ENCODE measurements around the gene TRIM73. TPM values are rescaled to one million over a fixed set of nuclear protein-coding genes. Genes with fewer than 3 reads are reported as not detected.
"Not testable (repeated sequence)": the region's sequence is repeated elsewhere in the genome, so short reads cannot be mapped to it uniquely, and the experiment has no call there.

The TRIM73 gene
- total RNA-seq, 1 donor from 2014 or later = 7.4 TPM

- H3K36me3 ChIP-seq; H3K27ac ChIP-seq; DNase-seq (ENCODE audit: extremely low spot score in 2 of 2); H3K4me1 ChIP-seq; H3K27me3 ChIP-seq; H3K4me3 ChIP-seq; intact Hi-C loops (cut with DNase I); H3K9me3 ChIP-seq: not testable (repeated sequence)
Observed at GRCh38 chr7:75403455-75404443, 8.3 kb downstream of the TRIM73 start.

- DNase-seq (ENCODE audit: extremely low spot score in 2 of 2); H3K27ac ChIP-seq; H3K9me3 ChIP-seq; H3K36me3 ChIP-seq; H3K4me1 ChIP-seq; H3K4me3 ChIP-seq; intact Hi-C loops (cut with DNase I); H3K27me3 ChIP-seq: not testable (repeated sequence)
Observed at GRCh38 chr7:75404663-75405062, 9.2 kb downstream of the TRIM73 start.

DNA sequence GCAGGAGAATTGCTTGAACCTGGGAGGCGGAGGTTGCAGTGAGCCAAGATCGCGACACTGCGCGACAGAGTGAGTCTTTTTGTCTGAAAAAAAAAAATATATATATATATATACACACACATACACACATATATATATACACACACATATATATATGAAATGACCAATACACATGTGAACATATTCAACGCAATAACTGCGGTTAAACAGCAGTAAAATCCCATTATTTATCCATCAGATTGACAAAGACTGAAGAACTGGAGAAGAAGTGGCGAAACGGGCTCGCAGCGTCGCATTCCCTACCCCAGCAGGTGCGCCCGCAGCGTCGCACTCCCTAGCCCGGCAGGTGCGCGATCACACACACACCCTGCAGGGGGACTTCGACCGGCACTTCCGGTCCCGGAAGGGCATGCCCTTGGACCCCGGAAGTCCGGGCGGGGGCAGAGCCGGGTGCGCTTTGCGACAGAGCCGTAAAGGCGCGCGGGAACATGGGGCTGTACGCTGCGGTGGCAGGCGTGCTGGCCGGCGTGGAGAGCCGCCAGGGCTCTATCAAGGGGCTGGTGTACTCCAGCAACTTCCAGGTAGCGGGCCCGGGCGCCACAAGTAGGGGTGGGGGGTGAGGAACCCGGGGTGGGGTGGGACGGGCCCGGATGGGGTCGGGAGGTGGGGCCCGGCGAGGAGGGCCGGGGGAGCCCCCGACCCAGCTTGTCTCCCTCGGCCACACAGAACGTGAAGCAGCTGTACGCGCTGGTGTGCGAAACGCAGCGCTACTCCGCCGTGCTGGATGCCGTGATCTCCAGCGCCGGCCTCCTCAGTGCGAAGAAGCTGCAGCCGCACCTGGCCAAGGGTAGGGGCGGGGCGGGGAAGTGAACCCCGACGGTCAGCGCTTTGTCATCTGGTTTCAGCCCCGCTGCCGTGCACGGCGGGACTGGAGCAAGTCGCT, 14.7 kb downstream of the TRIM73 start:
- DNase-seq (ENCODE audit: extremely low spot score in 2 of 2); H3K27ac ChIP-seq; H3K4me1 ChIP-seq; H3K9me3 ChIP-seq; intact Hi-C loops (cut with DNase I); H3K27me3 ChIP-seq; H3K36me3 ChIP-seq: not testable (repeated sequence)
- peak overlapping the region in 1 of 2 donors; percentile 42 for H3K4me3 ChIP-seq

DNA sequence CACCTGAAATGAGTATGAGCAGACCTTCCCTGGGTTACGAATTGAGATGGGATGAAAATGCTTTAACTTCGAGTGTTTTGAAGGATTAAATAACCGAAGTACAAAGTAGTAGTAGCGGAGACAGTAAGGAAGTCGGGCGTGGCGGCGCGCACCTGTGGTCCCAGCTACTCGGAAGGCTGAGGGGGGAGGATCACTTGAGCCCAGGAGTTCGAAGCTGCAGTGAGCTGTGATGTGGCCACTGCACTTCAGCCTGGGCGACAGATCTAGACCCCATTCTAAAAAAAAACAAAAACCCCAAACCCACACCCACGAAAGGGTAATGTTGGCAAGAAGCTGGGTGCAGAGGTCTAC, 15.4 kb downstream of the TRIM73 start:
- H3K4me3 ChIP-seq; H3K27ac ChIP-seq; intact Hi-C loops (cut with DNase I); H3K9me3 ChIP-seq; H3K4me1 ChIP-seq; H3K36me3 ChIP-seq; H3K27me3 ChIP-seq; DNase-seq (ENCODE audit: extremely low spot score in 2 of 2): not testable (repeated sequence)

GRCh38 chr7:75414204-75414603, 18.8 kb downstream of the TRIM73 start:
- H3K4me1 ChIP-seq; H3K9me3 ChIP-seq; DNase-seq (ENCODE audit: extremely low spot score in 2 of 2); H3K27me3 ChIP-seq; H3K36me3 ChIP-seq; H3K27ac ChIP-seq; H3K4me3 ChIP-seq; intact Hi-C loops (cut with DNase I): not testable (repeated sequence)

DNA sequence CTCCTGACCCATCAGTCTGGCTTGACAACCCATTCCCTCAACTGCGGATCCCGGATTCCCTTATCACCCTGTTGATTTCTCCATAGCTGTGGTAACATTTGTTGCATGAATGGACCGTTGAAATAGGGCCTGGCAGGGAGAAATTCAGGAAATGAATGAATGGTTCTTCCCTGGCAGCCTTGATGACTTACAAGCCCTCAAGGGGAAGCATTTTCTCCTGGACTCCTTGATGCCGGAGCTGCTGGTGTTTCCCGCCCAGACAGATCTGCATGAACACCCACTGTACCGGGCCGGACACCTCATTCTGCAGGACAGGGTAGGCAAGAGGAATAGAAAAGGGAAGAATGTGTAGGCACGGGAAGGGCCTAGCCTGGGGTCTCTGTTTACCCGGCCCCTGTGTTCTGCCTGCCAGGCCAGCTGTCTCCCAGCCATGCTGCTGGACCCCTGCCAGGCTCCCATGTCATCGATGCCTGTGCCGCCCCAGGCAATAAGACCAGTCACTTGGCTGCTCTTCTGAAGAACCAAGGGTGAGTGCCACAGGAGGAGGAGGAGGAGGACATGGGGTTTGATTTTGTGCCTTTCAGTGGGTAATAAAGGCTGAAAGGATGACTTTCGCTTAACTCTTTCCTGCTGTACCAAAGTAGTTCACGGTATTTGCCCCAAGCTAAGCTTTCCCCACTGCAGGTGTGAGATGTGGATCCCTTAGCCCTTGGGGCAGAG, 19.4 kb downstream of the TRIM73 start:
- H3K4me3 ChIP-seq; H3K27ac ChIP-seq; DNase-seq (ENCODE audit: extremely low spot score in 2 of 2); H3K9me3 ChIP-seq; H3K27me3 ChIP-seq; intact Hi-C loops (cut with DNase I); H3K36me3 ChIP-seq; H3K4me1 ChIP-seq: not testable (repeated sequence)

GRCh38 chr7:75415428-75415817, 20.0 kb downstream of the TRIM73 start:
- H3K27me3 ChIP-seq; H3K4me1 ChIP-seq; intact Hi-C loops (cut with DNase I); H3K4me3 ChIP-seq; H3K9me3 ChIP-seq; H3K27ac ChIP-seq; DNase-seq (ENCODE audit: extremely low spot score in 2 of 2); H3K36me3 ChIP-seq: not testable (repeated sequence)

DNA sequence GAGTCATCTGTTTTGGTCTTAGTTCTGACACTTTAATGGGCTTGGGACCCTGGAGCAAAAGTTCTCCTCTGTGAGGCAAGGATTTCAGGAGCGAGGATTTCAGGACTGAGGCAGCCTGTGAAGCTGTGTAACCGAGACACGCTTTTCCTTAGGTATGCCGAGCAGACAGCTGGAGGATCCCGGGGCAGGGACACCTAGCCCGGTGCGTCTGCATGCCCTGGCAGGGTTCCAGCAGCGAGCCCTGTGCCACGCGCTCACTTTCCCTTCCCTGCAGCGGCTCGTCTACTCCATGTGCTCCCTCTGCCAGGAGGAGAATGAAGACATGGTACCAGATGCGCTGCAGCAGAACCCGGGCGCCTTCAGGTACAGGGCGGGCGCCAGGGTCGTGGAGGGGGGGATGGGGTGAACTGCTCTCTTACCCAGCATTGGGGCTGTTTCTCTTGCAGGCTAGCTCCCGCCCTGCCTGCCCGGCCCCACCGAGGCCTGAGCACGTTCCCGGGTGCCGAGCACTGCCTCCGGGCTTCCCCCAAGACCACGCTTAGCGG, 20.5 kb downstream of the TRIM73 start:
- H3K27me3 ChIP-seq; H3K4me3 ChIP-seq; H3K27ac ChIP-seq; H3K9me3 ChIP-seq; intact Hi-C loops (cut with DNase I); DNase-seq (ENCODE audit: extremely low spot score in 2 of 2); H3K4me1 ChIP-seq; H3K36me3 ChIP-seq: not testable (repeated sequence)

GRCh38 chr7:75416787-75417186, 21.4 kb downstream of the TRIM73 start:
- H3K9me3 ChIP-seq; H3K4me1 ChIP-seq; H3K4me3 ChIP-seq; DNase-seq (ENCODE audit: extremely low spot score in 2 of 2); H3K36me3 ChIP-seq; H3K27me3 ChIP-seq; H3K27ac ChIP-seq; intact Hi-C loops (cut with DNase I): not testable (repeated sequence)

GRCh38 chr7:75418292-75418858, 22.9 kb downstream of the TRIM73 start:
- H3K9me3 ChIP-seq; H3K36me3 ChIP-seq; H3K27me3 ChIP-seq; DNase-seq (ENCODE audit: extremely low spot score in 2 of 2); intact Hi-C loops (cut with DNase I); H3K4me1 ChIP-seq; H3K27ac ChIP-seq; H3K4me3 ChIP-seq: not testable (repeated sequence)

DNA sequence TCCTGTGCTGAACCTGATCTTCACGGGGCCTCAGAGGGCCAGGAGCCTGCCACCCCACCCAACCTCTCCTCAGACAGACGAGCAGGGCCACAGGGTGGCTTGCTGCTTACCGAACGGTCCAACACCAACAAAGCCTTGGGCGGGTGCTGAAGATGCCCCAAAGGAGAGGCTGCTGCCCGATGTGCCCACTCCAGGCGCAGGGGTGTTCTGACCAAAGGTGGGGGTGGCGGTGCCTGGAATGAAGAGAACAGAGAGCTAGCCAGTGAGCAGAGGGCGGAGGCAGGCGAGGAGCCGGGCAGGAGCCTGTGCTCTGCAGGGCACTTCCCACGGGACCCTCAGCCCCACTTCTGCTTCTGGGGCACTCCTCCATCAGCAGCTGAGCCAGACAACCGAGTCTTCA, 23.8 kb downstream of the TRIM73 start:
- peaks cover 0 to 15% of the 10 kb centered on the region in 2 donors for H3K36me3 ChIP-seq
- H3K27ac ChIP-seq; H3K27me3 ChIP-seq; intact Hi-C loops (cut with DNase I); DNase-seq (ENCODE audit: extremely low spot score in 2 of 2); H3K4me1 ChIP-seq; H3K4me3 ChIP-seq; H3K9me3 ChIP-seq: not testable (repeated sequence)

DNA sequence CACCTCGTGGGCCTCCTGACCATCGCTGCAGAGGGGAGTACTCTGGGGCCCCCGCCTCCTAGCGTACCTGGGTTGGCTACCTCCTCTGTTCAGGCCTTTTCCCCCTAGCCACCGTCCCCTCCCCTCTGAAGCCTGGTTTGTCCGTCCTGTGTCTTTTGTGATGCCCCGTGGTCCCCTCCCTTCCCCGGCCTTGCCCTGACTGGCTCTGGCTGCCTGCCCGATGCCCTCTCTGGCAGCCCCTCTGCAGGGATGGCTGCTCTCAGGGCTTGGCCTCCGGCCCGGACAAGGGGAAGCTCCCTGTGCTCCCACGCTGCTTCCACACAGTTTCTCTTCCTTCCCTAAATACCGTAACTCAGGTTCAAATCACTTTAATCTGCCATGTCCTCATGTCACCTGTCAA, 24.3 kb downstream of the TRIM73 start:
- H3K27me3 ChIP-seq; H3K4me1 ChIP-seq; DNase-seq (ENCODE audit: extremely low spot score in 2 of 2); intact Hi-C loops (cut with DNase I); H3K27ac ChIP-seq; H3K9me3 ChIP-seq; H3K4me3 ChIP-seq: not testable (repeated sequence)
- H3K36me3 ChIP-seq = peaks cover 0 to 20% of the 10 kb centered on the region in 2 donors

Data from vagina (tissue), 2 donors.